Mesenchymal stem cell (in vitro differentiated cells and primary cell): ENCODE measurements around the gene SIRPD.
"Not testable (repeated sequence)": the region's sequence is repeated elsewhere in the genome, so short reads cannot be mapped to it uniquely, and the experiment has no call there.

ENCODE experiments used
- DNase-seq: peaks from one replicate; pipeline ENCODE4 v3.0.0-alpha.2; 2013
- H2AFZ ChIP-seq: one replicate; pipeline ENCODE4 v1.6.1; 2013; ENCODE audit warnings: low read depth, mild to moderate bottlenecking, control low read depth, inconsistent platforms, low read length, moderate library complexity
- H2AK5ac ChIP-seq: 2 replicates; pipeline ENCODE4 v1.6.1; 2013; ENCODE audit warnings: low read length, moderate library complexity, mild to moderate bottlenecking, inconsistent platforms; ENCODE audit not compliant: severe bottlenecking
- H2BK120ac ChIP-seq: one replicate; pipeline ENCODE4 v1.6.1; 2013; ENCODE audit warnings: low read depth, mild to moderate bottlenecking, inconsistent platforms, low read length, moderate library complexity
- H2BK12ac ChIP-seq, 2 experiments: one replicate each; pipeline ENCODE4 v1.6.1; 2013; ENCODE audit warnings: inconsistent platforms in 2 of 2, low read length in 2 of 2, mild to moderate bottlenecking in 2 of 2, moderate library complexity in 2 of 2, control low read depth in 1 of 2
- H2BK15ac ChIP-seq: one replicate; pipeline ENCODE4 v1.6.1; 2013; ENCODE audit warnings: mild to moderate bottlenecking, low read depth, inconsistent platforms; ENCODE audit not compliant: poor library complexity, severe bottlenecking
- H2BK5ac ChIP-seq: 2 replicates; pipeline ENCODE4 v1.6.1; 2013; ENCODE audit warnings: low read depth, mild to moderate bottlenecking, low read length, control low read depth, inconsistent platforms; ENCODE audit not compliant: poor library complexity, severe bottlenecking
- H3K14ac ChIP-seq, 2 experiments: one replicate each; pipeline ENCODE4 v1.6.1; 2013; ENCODE audit warnings: inconsistent platforms in 2 of 2, low read length in 2 of 2, control low read depth in 1 of 2, mild to moderate bottlenecking in 1 of 2, moderate library complexity in 1 of 2
- H3K18ac ChIP-seq, 2 experiments: one replicate each; pipeline ENCODE4 v1.6.1; 2013; ENCODE audit warnings: inconsistent platforms in 2 of 2, low read length in 2 of 2, control low read depth in 1 of 2, low read depth in 1 of 2, mild to moderate bottlenecking in 1 of 2
- H3K23ac ChIP-seq, 2 experiments: one replicate each; pipeline ENCODE4 v1.6.1; 2013; ENCODE audit warnings: inconsistent platforms in 2 of 2, low read length in 2 of 2, mild to moderate bottlenecking in 2 of 2, moderate library complexity in 2 of 2, control low read depth in 1 of 2
- H3K27ac ChIP-seq: 2 replicates; pipeline ENCODE4 v1.5.1; 2013; ENCODE audit warnings: mild to moderate bottlenecking, moderate library complexity, low read length, control low read depth, inconsistent platforms; ENCODE audit not compliant: poor library complexity, severe bottlenecking
- H3K27me3 ChIP-seq, 2 experiments: 2 replicates each; pipeline versions ENCODE4 v1.6.1 to v1.7.0; 2013; ENCODE audit warnings: low read length in 2 of 2, mild to moderate bottlenecking in 2 of 2, moderate library complexity in 2 of 2, control low read depth in 1 of 2, inconsistent platforms in 1 of 2; ENCODE audit not compliant: control insufficient read depth in 1 of 2, insufficient read depth in 1 of 2
- H3K36me3 ChIP-seq, 2 experiments: 2 replicates each; pipeline versions ENCODE4 v1.6.1 to v1.7.0; 2013; ENCODE audit warnings: low read length in 2 of 2, control low read depth in 1 of 2, inconsistent platforms in 1 of 2, low read depth in 1 of 2, mild to moderate bottlenecking in 1 of 2; ENCODE audit not compliant: insufficient read depth in 2 of 2, control insufficient read depth in 1 of 2
- H3K4ac ChIP-seq, 2 experiments: one replicate each; pipeline ENCODE4 v1.6.1; 2013; ENCODE audit warnings: inconsistent platforms in 2 of 2, low read length in 2 of 2, mild to moderate bottlenecking in 2 of 2, moderate library complexity in 2 of 2, control low read depth in 1 of 2, low read depth in 1 of 2
- H3K4me1 ChIP-seq: 2 replicates; pipeline ENCODE4 v1.6.1; 2013; ENCODE audit warnings: low read depth, low read length, control low read depth; ENCODE audit not compliant: control insufficient read depth, insufficient read depth
- H3K4me2 ChIP-seq: 2 replicates; pipeline ENCODE4 v1.6.1; 2013; ENCODE audit warnings: low read length, mild to moderate bottlenecking, inconsistent platforms; ENCODE audit not compliant: poor library complexity, severe bottlenecking
- H3K4me3 ChIP-seq, 2 experiments: 2 replicates each; pipeline versions ENCODE4 v1.5.1 to v1.7.0; 2013; ENCODE audit warnings: low read length in 2 of 2, mild to moderate bottlenecking in 2 of 2, control low read depth in 1 of 2, low read depth in 1 of 2; ENCODE audit not compliant: insufficient read depth in 1 of 2
- H3K79me1 ChIP-seq: replicated peaks from 2 replicates; pipeline ENCODE4 v1.6.1; 2013; ENCODE audit warnings: mild to moderate bottlenecking, control low read depth, low read length, inconsistent platforms; ENCODE audit not compliant: poor library complexity, severe bottlenecking
- H3K9ac ChIP-seq: 2 replicates; pipeline ENCODE4 v1.7.0; 2013; ENCODE audit warnings: mild to moderate bottlenecking, low read length, moderate library complexity
- H3K9me3 ChIP-seq: 2 replicates; pipeline ENCODE4 v1.7.0; 2013; ENCODE audit warnings: mild to moderate bottlenecking, low read length; ENCODE audit not compliant: control insufficient read depth
- H4K8ac ChIP-seq: one replicate; pipeline ENCODE4 v1.6.1; 2013; ENCODE audit warnings: inconsistent platforms, mild to moderate bottlenecking, low read length, moderate library complexity
- H4K91ac ChIP-seq: one replicate; pipeline ENCODE4 v1.6.1; 2013; ENCODE audit warnings: mild to moderate bottlenecking, low read length, inconsistent platforms
- WGBS: methylation state at CpG from one replicate; pipeline ENCODE4 v1.1.7; 2013; ENCODE audit warnings: mixed read lengths; 5-methylcytosine and 5-hydroxymethylcytosine counted together

The SIRPD gene

GRCh38 chr20:1576641-1577040 is 19.1 kb upstream of the SIRPD start:
- 80% methylated on average over 3 of the region's 3 CpGs for WGBS

GRCh38 chr20:1576003-1576402 is 18.5 kb upstream of the SIRPD start:
- H4K8ac ChIP-seq, H3K4me2 ChIP-seq, H3K23ac ChIP-seq, DNase-seq, H3K4me1 ChIP-seq, H3K4ac ChIP-seq, H2BK12ac ChIP-seq, H3K4me3 ChIP-seq, H3K14ac ChIP-seq, H2AK5ac ChIP-seq, H2BK5ac ChIP-seq, H2BK15ac ChIP-seq, H3K27me3 ChIP-seq, H3K9ac ChIP-seq, H3K9me3 ChIP-seq, H4K91ac ChIP-seq, H3K79me1 ChIP-seq, H3K27ac ChIP-seq, H2AFZ ChIP-seq, H2BK120ac ChIP-seq, H3K36me3 ChIP-seq, H3K18ac ChIP-seq: not testable (repeated sequence)
- WGBS: no CpG with 5 or more reads among the region's 1 CpG

More at GRCh38 chr20:1576641-1577040, 19.1 kb upstream of the SIRPD start:
- Histone ChIP-seq H3K4me2 (no peak overlapping the region), H3K36me3 (no peaks in the 10 kb centered on the region), H2BK12ac (no peak overlapping the region), H3K9me3 (no peaks in the 10 kb centered on the region), H3K4me1 (no peaks in the 10 kb centered on the region), H3K23ac (no peak overlapping the region), H2BK5ac (no peak overlapping the region), H2BK15ac (no peak overlapping the region), H3K79me1 (no peaks in the 10 kb centered on the region), H3K27ac (no peak overlapping the region), H3K4ac (no peak overlapping the region), H3K27me3 (peaks cover 0 to 3% of the 10 kb centered on the region in 2 experiments), H3K18ac (no peak overlapping the region), H3K4me3 (no peak overlapping the region), H2BK120ac (no peak overlapping the region), H3K14ac (no peak overlapping the region), H3K9ac (no peak overlapping the region), H4K91ac (no peak overlapping the region), H4K8ac (no peak overlapping the region), H2AFZ (no peak overlapping the region), H2AK5ac (no peak overlapping the region)
- DNase-seq: no peak

GRCh38 chr20:1571583-1571982 is 14.1 kb upstream of the SIRPD start:
- not testable (repeated sequence) for H3K14ac ChIP-seq, H3K4me1 ChIP-seq, H3K79me1 ChIP-seq, H3K9me3 ChIP-seq, H2BK12ac ChIP-seq, H3K23ac ChIP-seq, H3K4me3 ChIP-seq, H3K27ac ChIP-seq, H3K36me3 ChIP-seq, H2BK15ac ChIP-seq, H3K27me3 ChIP-seq, H2BK5ac ChIP-seq, H4K91ac ChIP-seq, H3K4ac ChIP-seq, DNase-seq, H2AFZ ChIP-seq, H3K4me2 ChIP-seq, H4K8ac ChIP-seq, H3K9ac ChIP-seq, H2AK5ac ChIP-seq, H3K18ac ChIP-seq, H2BK120ac ChIP-seq
- 78% methylated on average over 8 of the region's 8 CpGs for WGBS

GRCh38 chr20:1569415-1569881 is 11.9 kb upstream of the SIRPD start:
- Histone ChIP-seq H4K91ac (no peak overlapping the region), H3K4me2 (no peak overlapping the region), H2AFZ (no peak overlapping the region), H2BK12ac (no peak overlapping the region), H3K4me1 (peaks cover 6% of the 10 kb centered on the region), H3K27me3 (no peaks in the 10 kb centered on the region), H3K9ac (no peak overlapping the region), H3K27ac (no peak overlapping the region), H2BK120ac (no peak overlapping the region), H3K18ac (no peak overlapping the region), H4K8ac (no peak overlapping the region), H2BK5ac (no peak overlapping the region), H3K14ac (no peak overlapping the region), H2BK15ac (no peak overlapping the region), H2AK5ac (no peak overlapping the region), H3K79me1 (no peaks in the 10 kb centered on the region), H3K4ac (no peak overlapping the region), H3K9me3 (no peaks in the 10 kb centered on the region), H3K23ac (no peak overlapping the region), H3K4me3 (no peak overlapping the region), H3K36me3 (peaks cover 0 to 2% of the 10 kb centered on the region in 2 experiments)
- DNase-seq: no peak
- WGBS: 66% methylated on average over 7 of the region's 7 CpGs
